Measurements from ENCODE around the gene FGFRL1.
"Not testable (repeated sequence)": the region's sequence is repeated elsewhere in the genome, so short reads cannot be mapped to it uniquely, and the experiment has no call there.

The FGFRL1 gene

GRCh38 chr4:1039493-1040343 lies 28.3 kb downstream of the FGFRL1 start:
- no peak for DNase-seq (ENCODE audit: low read depth in 2 of 2)

- DNase-seq (ENCODE audit: low read depth in 2 of 2) = no peak
Observed at GRCh38 chr4:1040344-1041146, 29.1 kb downstream of the FGFRL1 start.

- no peak for DNase-seq (ENCODE audit: low read depth in 2 of 2)
Observed at GRCh38 chr4:1041147-1041935, 29.9 kb downstream of the FGFRL1 start.

GRCh38 chr4:1041936-1042330 lies 30.5 kb downstream of the FGFRL1 start:
- no peak for DNase-seq (ENCODE audit: low read depth in 2 of 2)

- DNase-seq (ENCODE audit: low read depth in 2 of 2) = no peak
Observed at GRCh38 chr4:1042352-1043055, 31.1 kb downstream of the FGFRL1 start.

GRCh38 chr4:1043162-1043561 lies 31.7 kb downstream of the FGFRL1 start:
- no peak for DNase-seq (ENCODE audit: low read depth in 2 of 2)

GRCh38 chr4:1043651-1044468 lies 32.4 kb downstream of the FGFRL1 start:
- peak; percentile 29 to 30 for DNase-seq (ENCODE audit: low read depth in 2 of 2)

GRCh38 chr4:1044469-1045192 lies 33.2 kb downstream of the FGFRL1 start:
- no peak for DNase-seq (ENCODE audit: low read depth in 2 of 2)

- DNase-seq (ENCODE audit: low read depth in 2 of 2) = no peak
Observed at GRCh38 chr4:1045193-1045594, 33.8 kb downstream of the FGFRL1 start.

GRCh38 chr4:1045595-1046201 lies 34.3 kb downstream of the FGFRL1 start:
- DNase-seq (ENCODE audit: low read depth in 2 of 2) = no peak

- DNase-seq (ENCODE audit: low read depth in 2 of 2) = not testable (repeated sequence)
Observed at GRCh38 chr4:1046581-1047011, 35.2 kb downstream of the FGFRL1 start.

GRCh38 chr4:1047106-1047975 lies 35.9 kb downstream of the FGFRL1 start:
- DNase-seq (ENCODE audit: low read depth in 2 of 2) = no peak

- DNase-seq (ENCODE audit: low read depth in 2 of 2) = no peak
Observed at GRCh38 chr4:1047976-1048772, 36.7 kb downstream of the FGFRL1 start.

- DNase-seq (ENCODE audit: low read depth in 2 of 2) = peak; percentile 46 to 56
Observed at GRCh38 chr4:1048773-1049590, 37.6 kb downstream of the FGFRL1 start.

- no peak for DNase-seq (ENCODE audit: low read depth in 2 of 2)
Observed at GRCh38 chr4:1049591-1049905, 38.1 kb downstream of the FGFRL1 start.

- no peak for DNase-seq (ENCODE audit: low read depth in 2 of 2)
Observed at GRCh38 chr4:1050486-1051213, 39.2 kb downstream of the FGFRL1 start.
